Type B pancreatic cell (in vitro differentiated cells): ENCODE measurements around the gene DNAJC2. TPM values are rescaled to one million over a fixed set of nuclear protein-coding genes. Genes with fewer than 3 reads are reported as not detected.
A peak's percentile ranks its signal among the peaks of the same experiment; 100 is the strongest.

Experiments
- DNase-seq: peaks from one replicate; pipeline ENCODE4 v3.0.0; 2021; ENCODE audit warnings: mixed read lengths; ENCODE audit not compliant: unreplicated experiment; ENCODE audit errors: extremely low spot score
- H3K27ac Mint-ChIP-seq: 2 replicates; pipeline ENCODE4 v1.8.0; 2021; ENCODE audit warnings: mild to moderate bottlenecking, mixed read lengths
- H3K27me3 Mint-ChIP-seq: 2 replicates; pipeline ENCODE4 v1.8.0; 2021; ENCODE audit warnings: mixed read lengths
- H3K36me3 Mint-ChIP-seq: 2 replicates; pipeline ENCODE4 v1.8.0; 2021; ENCODE audit warnings: mixed read lengths
- H3K4me1 Mint-ChIP-seq: one replicate; pipeline ENCODE4 v1.8.0; 2021; ENCODE audit warnings: mixed read lengths; ENCODE audit not compliant: unreplicated experiment
- H3K4me3 Mint-ChIP-seq: 2 replicates; pipeline ENCODE4 v1.8.0; 2021; ENCODE audit warnings: mild to moderate bottlenecking, mixed read lengths
- H3K9me3 Mint-ChIP-seq: 2 replicates; pipeline ENCODE4 v1.8.0; 2021; ENCODE audit warnings: mixed read lengths
- total RNA-seq: library from RNA; stranded (reverse); gene quantifications from 2 replicates; pipeline ENCODE4 v1.2.1, GENCODE V29; 2021; ENCODE audit warnings: low replicate concordance
- TF ChIP-seq, protein P1 (sequence below): fragments of 200-600 bp; sonication (generic); conservative IDR thresholded peaks from 2 replicates; pipeline ENCODE4 v1.5.0; 2021; ENCODE audit warnings: antibody characterized with exemption, mild to moderate bottlenecking

DNAJC2 gene
- total RNA-seq, 1 donor from 2014 or later: 28.2 TPM

DNA sequence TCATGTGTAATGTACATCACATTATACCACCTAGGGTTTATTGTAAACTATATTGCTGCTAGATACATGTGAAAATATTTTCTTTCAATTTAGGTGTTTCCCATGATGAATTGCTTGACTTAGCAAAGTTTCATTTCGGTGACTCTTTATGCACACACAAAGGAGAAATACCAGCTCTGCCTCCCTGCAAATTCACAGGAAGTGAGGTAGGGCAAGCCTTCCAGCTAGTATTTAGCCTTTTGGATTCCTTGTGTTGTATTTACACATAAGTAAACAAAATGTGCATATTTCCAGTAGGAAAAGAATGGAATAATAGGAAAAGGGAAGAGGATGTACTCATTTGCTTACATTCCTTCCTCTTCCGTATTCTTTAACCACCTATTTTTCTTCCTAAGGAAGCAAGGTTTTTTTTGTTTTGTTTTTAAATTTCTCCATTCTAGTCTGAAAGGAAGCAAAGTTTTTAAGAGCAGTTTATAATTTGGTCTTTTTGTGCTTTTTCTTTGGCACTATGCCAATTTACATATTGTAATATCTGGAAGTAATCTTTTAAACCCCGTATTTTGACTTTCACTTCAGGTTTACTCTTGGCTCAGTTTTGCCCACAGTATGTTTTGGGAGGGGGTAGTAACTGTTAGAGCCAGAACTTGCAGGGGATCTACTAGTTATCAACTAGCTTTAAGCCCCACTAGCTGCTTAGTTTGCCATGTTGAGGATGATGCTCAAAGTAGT lies 36.9 kb downstream of the DNAJC2 start:
- no peaks in the 10 kb centered on the region for H3K27me3 Mint-ChIP-seq
- H3K36me3 Mint-ChIP-seq: peaks cover 25% of the 10 kb centered on the region
- peak overlapping the region; percentile 13 for H3K27ac Mint-ChIP-seq
- H3K4me1 Mint-ChIP-seq: no peaks in the 10 kb centered on the region
- no peaks in the 10 kb centered on the region for H3K9me3 Mint-ChIP-seq
- TF ChIP-seq, protein P1, sequence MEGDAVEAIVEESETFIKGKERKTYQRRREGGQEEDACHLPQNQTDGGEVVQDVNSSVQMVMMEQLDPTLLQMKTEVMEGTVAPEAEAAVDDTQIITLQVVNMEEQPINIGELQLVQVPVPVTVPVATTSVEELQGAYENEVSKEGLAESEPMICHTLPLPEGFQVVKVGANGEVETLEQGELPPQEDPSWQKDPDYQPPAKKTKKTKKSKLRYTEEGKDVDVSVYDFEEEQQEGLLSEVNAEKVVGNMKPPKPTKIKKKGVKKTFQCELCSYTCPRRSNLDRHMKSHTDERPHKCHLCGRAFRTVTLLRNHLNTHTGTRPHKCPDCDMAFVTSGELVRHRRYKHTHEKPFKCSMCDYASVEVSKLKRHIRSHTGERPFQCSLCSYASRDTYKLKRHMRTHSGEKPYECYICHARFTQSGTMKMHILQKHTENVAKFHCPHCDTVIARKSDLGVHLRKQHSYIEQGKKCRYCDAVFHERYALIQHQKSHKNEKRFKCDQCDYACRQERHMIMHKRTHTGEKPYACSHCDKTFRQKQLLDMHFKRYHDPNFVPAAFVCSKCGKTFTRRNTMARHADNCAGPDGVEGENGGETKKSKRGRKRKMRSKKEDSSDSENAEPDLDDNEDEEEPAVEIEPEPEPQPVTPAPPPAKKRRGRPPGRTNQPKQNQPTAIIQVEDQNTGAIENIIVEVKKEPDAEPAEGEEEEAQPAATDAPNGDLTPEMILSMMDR: no peak
- H3K4me3 Mint-ChIP-seq: no peak overlapping the region
- DNase-seq: no peak

DNA sequence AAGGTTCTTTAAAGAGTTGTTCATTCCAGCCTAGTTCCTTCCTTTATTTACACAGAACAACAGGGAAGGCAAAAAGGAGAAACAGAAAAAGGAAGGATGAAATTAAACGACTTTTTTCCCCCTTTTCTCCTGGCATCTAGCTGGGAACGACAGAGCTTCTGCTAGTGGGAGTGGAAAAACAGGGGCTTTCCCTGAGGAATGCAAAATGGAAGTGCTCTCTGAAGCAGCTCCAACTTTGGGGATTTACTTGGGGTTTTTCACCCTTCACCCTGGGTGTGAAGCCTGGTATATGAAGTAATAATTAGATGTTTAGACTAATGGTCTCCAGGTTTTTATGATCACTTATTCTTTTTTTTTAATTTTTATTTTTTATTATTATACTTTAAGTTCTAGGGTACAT lies 43.1 kb downstream of the DNAJC2 start:
- H3K27ac Mint-ChIP-seq: no peak overlapping the region
- H3K4me3 Mint-ChIP-seq: no peak overlapping the region
- H3K27me3 Mint-ChIP-seq: no peaks in the 10 kb centered on the region
- no peak for DNase-seq
- no peaks in the 10 kb centered on the region for H3K9me3 Mint-ChIP-seq
- peaks cover 14% of the 10 kb centered on the region for H3K4me1 Mint-ChIP-seq
- TF ChIP-seq, protein P1: no peak
- H3K36me3 Mint-ChIP-seq: peaks cover 19% of the 10 kb centered on the region

DNA sequence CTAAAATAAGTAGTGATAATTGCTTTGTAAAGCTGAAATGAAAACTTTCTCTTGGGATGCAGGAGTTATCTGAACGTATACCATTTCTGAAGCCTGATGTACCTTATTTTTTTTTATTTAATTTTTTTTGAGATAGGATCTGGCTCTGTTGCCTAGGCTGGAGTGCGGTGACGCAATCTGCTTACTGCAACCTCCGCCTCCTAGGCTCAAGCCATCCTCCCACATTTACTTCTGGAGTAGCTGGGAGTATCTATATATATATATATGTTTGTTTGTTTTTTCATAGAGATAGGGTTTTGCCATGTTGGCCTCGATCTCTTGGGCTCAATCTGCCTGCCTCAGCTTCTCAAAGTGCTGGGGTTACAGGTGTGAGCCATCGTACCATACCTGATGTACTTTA lies 44.9 kb downstream of the DNAJC2 start:
- Mint-ChIP-seq H3K4me1 (peaks cover 14% of the 10 kb centered on the region), H3K36me3 (peaks cover 15% of the 10 kb centered on the region), H3K4me3 (no peak overlapping the region), H3K27ac (no peak overlapping the region), H3K9me3 (no peaks in the 10 kb centered on the region), H3K27me3 (no peaks in the 10 kb centered on the region)
- TF ChIP-seq, protein P1: no peak
- no peak for DNase-seq

DNA sequence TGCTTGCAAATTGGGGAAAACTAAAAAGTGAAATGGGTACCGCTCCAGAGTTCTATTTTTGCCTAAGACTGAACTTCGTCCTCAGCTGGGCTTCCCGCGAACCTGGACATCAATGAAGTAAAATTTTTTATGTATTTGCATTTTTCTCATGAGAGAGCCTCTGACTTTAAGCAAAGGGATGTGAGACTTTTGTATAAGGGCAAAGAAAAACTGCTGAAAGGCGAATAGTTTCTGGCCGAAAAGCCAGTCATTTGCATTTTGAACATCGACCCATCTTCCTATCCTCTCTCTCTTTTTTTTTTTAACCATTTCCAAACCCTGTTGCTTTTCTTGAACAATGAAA lies 46.8 kb downstream of the DNAJC2 start:
- Mint-ChIP-seq H3K27ac (peak overlapping the region; percentile 82), H3K36me3 (peaks cover 9% of the 10 kb centered on the region), H3K4me1 (peaks cover 14% of the 10 kb centered on the region), H3K27me3 (peaks cover 3% of the 10 kb centered on the region), H3K4me3 (peak overlapping the region; percentile 89), H3K9me3 (no peaks in the 10 kb centered on the region)
- DNase-seq: no peak
- TF ChIP-seq, protein P1: no peak

DNA sequence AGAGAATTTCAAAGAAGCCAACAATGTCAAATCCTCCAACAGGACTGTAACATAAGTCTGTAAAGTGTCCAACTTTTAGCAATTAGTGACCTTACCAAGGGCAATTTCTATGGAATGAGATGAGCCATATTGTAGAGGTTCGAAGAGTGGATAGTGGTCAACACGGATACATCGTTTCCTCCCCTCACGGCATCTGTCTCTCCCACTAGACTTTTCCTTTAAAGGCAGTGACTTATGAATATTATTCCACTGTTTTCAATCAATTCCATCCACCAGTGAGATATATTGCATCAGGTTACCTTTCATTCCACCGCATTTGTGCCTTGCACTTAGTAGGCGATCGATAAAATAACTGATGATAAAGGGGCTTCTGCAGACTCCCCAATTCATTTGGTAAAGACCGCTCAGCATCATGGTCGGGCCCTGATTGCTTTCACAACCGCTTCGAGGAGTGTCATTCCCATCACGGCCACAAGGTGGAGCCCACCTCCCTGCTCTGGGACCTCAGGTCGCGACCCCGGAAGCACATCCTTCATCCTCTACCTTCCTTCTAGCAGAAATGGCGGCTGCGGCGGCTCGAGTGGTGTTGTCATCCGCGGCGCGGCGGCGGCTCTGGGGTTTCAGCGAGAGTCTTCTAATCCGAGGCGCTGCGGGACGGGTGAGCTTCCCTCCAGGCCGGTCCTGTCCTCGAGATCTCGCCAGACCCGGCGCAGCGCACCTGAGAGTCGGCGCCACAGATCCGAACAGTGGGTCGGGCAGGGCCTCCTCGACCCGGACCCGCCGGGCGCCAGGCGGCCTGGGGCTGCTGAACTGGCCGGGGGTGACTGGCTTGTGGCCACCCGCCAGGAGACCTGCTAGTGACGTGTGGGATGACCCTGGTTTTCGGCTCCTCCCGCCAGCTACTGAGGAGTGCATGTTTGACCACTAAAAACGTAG lies 47.4 kb downstream of the DNAJC2 start, which contains the start of gene PMPCB:
PMPCB (plus strand) TSS at position 535 of the 936 bp plus-strand sequence; CDS start at position 560, 25 bp downstream.
- peak within 1 kb of the TSS; percentile 89 for H3K4me3 Mint-ChIP-seq
- peaks cover 4% of the 10 kb centered on the region for H3K36me3 Mint-ChIP-seq
- peaks cover 9% of the 10 kb centered on the region for H3K27me3 Mint-ChIP-seq
- peaks cover 14% of the 10 kb centered on the region for H3K4me1 Mint-ChIP-seq
- peak; percentile 95 for DNase-seq
- TF ChIP-seq, protein P1: peak; percentile 95
- peak within 1 kb of the TSS; percentile 82 for H3K27ac Mint-ChIP-seq
- H3K9me3 Mint-ChIP-seq: no peaks in the 10 kb centered on the region
